GM19035 (cell line): ENCODE data around the gene MERTK.
"Not testable (repeated sequence)": the region's sequence is repeated elsewhere in the genome, so short reads cannot be mapped to it uniquely, and the experiment has no call there.

Source experiments
- ATAC-seq: cut with Tn5 transposase; IDR thresholded peaks from one replicate; pipeline ENCODE4 v1.9.1; 2021; ENCODE audit not compliant: unreplicated experiment

Gene MERTK

DNA sequence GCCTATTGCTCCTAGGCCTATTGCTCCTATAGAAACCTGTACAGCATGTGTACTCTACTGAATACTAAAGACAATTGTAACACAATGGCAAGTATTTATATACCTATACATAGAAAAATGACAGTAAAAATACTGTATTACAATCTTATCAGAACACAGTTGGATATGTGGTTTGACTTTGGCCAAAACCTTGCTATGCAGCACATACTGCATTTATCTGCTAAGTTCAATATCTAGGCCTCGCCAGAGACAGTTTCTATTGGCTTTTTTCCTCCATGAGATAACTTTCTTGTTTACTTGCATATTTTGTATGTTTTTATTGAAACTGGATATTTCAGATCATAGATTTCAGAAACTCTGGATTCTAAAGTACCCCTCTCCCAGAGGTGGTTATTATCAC is 137.4 kb downstream of the MERTK start:
- no peak for ATAC-seq

- ATAC-seq = not testable (repeated sequence)
These were observed 141.1 kb downstream of the MERTK start for GRCh38 chr2:112039556-112039955.

DNA sequence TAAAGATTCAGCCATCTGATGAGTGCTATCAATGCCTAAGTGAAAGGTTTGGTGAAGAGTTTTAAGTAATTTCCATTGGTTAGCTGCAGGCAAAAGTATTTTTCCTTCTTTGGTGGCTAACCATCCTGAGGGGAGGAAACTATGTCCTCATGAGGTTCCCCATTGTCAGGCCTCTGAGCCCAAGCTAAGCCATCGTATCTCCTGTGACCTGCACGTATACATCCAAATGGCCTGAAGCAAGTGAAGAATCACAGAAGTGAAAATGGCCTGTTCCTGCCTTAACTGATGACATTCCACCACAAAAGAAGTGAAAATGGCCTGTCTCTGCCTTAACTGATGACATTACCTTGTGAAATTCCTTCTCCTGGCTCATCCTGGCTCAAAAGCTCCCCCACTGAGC is 141.7 kb downstream of the MERTK start:
- ATAC-seq = not testable (repeated sequence)

- ATAC-seq = not testable (repeated sequence)
These were observed 143.1 kb downstream of the MERTK start for GRCh38 chr2:112041460-112041859.

DNA sequence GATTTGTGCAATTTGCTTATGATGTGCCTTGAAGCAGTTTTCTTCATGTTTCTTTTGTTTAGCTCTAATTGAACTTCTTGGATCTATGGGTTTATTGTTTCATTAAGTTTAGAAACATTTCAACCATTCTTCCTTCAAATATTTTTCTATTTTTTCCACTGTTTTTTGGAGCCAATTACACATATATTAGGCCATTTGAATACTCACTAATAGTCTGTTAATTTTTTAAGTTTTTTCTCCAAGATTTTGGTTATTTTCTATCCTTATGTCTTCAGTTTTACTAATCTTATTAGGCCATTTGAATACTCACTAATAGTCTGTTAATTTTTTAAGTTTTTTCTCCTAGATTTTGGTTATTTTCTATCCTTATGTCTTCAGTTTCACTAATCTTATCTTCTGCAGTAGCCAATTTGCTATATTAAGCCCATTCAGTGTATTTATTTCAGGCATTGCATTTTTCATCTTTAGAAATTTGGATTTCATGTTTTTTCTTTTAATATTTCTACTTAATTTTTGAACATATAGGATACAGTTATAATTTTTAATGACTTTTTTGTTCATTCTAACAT is 147.1 kb downstream of the MERTK start:
- ATAC-seq = no peak

DNA sequence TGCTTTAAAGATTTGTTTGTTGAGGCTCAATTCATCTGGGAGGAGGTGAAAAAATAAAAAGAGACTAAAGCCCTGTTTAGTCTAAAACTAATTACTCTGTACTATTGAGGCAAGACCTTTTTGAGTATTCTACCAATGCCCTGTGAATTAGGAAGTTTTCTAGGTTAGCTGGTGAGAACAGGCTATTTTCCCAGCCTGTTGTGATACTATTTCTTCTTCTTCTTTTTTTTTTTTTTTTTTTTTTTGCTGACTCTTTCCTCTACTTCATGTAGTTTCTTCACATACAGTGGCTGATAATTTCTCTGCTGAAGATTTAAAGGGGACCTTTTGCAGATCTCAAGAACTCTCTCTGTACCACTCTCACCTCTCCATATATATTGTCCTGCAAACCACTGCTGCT is 147.8 kb downstream of the MERTK start:
- ATAC-seq = no peak

DNA sequence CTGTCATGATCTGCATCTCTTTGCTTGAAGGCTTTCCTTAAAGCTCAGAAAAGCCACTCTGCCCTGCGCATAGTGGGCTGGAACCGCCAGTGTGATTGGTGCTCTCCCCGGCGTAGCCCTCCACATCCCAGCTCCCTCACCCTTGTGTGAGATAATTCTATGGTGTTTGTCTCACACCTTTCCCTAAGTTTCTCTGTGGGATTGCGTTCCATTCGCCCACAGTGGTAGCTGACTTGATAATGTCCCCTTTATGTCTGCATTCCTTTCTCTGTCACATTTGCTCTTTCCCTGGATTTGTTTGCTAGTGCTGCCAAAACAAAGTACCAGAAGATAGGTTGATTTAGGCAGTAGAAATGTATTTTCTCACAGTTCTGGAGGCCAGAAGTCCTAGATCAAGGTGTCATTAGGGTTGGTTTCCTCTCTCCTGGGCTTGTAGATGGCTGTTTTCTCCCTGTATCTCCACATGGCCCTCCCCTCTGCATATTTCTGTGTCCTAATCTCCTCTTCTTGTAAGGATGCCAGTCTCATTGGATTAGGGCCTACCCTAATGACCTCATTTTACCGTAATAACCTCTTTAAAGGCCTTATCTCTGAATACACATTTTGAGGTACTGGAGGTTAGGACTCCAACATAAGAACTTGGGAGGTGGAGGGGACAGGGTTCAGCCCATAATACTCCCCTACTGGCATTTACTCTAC is 149.3 kb downstream of the MERTK start:
- no peak for ATAC-seq

- ATAC-seq = no peak
These were observed 149.8 kb downstream of the MERTK start for GRCh38 chr2:112048236-112048592.

GRCh38 chr2:112048887-112049286 is 150.5 kb downstream of the MERTK start:
- peak; percentile 53 for ATAC-seq

DNA sequence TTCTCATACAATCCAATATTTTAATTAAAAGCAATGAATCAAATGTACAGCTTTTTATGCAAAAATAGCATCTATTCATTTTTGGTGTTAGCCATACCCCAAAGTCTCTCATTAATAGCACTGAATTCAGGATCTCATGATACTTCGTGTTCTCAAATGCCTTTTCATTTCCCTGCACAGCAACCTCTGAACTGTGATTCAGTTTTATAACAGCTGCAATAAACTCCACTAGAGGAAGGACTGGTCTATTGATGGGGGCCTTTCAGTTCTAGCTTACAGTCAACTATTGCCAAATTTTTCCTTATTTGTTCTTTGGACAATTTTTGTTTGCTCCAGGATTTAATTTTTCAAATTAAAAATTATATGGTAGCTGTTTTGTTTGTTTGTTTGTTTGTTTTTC is 151.9 kb downstream of the MERTK start:
- no peak for ATAC-seq

DNA sequence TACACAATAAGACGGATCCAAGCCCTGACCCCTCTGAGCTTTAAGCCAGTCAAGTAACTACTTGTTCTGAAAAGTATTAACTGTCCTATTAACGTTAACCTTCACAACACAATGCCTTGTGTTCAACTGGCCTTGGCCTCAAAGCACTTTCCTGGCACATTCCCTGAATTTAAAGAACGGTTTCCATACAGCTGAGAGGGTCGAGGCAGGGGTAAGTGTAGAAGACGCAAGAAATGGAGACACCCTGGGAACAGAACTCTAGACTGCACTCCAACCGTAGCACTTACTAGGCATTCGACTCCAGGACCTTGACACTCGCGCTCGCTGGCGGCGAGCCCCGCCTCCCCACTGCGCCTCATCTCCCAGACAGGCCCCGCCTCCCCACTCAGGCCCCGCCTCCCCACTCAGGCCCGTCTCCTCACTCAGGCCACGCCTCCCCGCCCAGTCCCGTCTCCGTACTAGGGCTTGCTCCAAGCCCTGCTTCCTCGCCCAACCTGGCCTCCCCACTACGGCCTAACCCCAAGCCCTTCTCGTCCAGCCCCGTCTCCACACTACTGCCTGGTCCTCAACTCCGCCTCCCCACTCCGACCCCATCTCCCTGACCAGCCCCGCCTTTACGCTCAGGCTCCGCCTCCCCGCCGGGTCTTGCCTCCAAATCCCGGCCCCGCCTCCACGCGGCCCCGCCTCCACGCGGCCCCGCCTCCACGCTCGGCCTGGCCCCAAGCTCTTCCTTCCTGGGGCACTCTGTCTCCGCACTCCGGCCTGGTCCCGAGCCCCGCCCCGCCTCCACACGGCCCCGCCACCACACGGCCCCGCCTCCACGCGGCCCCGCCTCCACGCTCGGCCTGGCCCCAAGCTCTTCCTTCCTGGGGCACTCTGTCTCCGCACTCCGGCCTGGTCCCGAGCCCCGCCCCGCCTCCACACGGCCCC is 155.8 kb downstream of the MERTK start:
- peak; percentile 60 for ATAC-seq

- ATAC-seq = peak; percentile 65
These were observed 156.7 kb downstream of the MERTK start, which contains the start of gene TMEM87B for GRCh38 chr2:112054847-112055729. Gene TMEM87B, plus strand, starts transcription at chr2:112055269. Its CDS starts 323 bp downstream, at chr2:112055592.

GRCh38 chr2:112055730-112056625 is 157.6 kb downstream of the MERTK start:
- peak; percentile 3 for ATAC-seq

GRCh38 chr2:112056626-112056987 is 158.2 kb downstream of the MERTK start:
- no peak for ATAC-seq

DNA sequence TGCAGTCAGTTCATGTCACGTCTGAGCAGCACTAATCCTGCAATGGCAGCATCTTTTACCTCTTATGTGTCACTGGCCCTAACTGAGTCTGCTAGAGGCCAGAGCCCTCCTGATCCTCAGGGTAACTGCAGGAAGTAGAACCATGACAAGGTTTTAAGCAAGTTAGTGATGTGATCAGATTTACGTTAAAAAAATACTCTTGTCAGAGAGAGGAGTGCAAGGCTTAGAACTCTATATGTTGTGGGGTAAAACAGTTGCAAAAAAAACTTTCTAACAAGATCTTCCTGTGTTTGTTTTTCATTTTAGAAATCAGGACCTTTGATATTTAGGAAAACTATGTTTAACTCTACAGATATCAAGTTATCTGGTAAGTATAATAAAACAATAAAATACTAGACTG is 161.3 kb downstream of the MERTK start:
- ATAC-seq = no peak

DNA sequence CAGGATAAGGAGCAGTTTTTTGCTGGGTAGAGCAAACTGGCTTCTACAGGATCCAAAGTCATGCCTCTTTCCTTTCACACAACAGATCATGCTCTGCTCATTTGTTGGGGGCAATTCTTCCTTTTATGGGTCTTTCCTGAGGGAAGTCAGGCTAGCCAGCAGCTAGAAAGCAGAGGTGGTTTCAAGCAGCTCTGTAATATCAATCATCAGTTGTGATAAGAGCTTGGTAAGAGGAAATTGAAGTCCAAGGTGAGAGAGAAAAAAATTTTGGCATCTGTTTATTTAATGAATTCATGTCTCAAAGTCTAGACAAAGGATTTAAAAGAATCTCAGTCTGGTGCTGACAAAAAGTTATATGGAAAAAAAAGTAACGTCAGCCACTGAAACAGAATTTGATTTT is 162.9 kb downstream of the MERTK start:
- ATAC-seq = no peak

DNA sequence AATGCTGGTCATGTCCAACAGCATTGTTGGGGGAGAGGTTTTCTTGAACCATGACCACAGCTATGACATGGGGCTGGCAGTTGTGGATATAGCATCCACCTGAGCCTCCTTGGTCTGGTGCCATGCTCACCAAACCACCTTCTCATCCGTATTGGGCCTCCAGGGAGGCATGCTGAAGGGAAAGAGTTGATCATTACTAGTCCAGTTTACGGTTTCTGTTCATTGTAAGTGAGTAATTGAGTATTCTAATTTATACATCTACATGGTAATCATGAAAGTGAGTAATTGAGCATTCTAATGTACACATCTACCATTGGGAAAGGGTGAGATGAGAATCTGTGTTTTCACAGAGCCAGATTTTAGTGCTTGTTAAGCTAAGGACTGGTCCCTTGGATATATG is 163.4 kb downstream of the MERTK start:
- ATAC-seq = no peak

- no peak for ATAC-seq
These were observed 164.5 kb downstream of the MERTK start for GRCh38 chr2:112062894-112063293.

- no peak for ATAC-seq
These were observed 167.1 kb downstream of the MERTK start for GRCh38 chr2:112065486-112065885.

DNA sequence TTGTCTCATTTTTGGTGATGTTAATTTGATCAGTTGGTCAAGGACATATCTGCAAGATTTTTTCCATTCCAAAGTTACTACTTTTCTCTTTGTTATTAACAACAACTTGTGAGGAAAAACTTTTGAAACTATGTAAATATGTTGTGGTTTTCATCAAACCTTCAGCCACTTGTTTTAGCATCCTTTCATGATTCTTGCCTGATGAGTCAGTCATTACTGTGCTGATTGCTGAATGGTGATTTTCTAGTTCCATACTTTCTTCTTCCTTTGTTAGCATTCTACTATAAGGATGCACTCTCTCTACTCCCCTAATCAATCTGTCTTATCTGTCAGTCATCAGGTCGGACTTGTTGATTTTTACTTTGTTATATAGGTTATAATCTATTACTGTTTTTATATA is 167.6 kb downstream of the MERTK start:
- no peak for ATAC-seq
